CD4-positive, alpha-beta memory T cell (primary cell): ENCODE measurements around the gene SNTG2. TPM values are rescaled to one million over a fixed set of nuclear protein-coding genes. Genes with fewer than 3 reads are reported as not detected.

Experiments used
- CTCF ChIA-PET: fragments of 350-600 bp; sonication (Branson Sonifier 250); formaldehyde crosslinking; loops from one replicate; lab custom pipeline; 2021; ENCODE audit warnings: inconsistent platforms; ENCODE audit not compliant: partially characterized antibody; lab: Charles Lee
- POLR2A ChIA-PET: fragments of 350-600 bp; sonication (Branson Sonifier 250); formaldehyde crosslinking; loops from one replicate; lab custom pipeline; 2021; ENCODE audit not compliant: partially characterized antibody; lab: Charles Lee
- DNase-seq, 5 donors: peaks; one replicate each; pipeline versions ENCODE4 v3.0.0 to v3.0.0-alpha.2; 2020 to 2022; ENCODE audit warnings: mixed read lengths in 1 of 5
- H3K27ac ChIP-seq: one replicate; pipeline ENCODE4 v1.7.0; 2013; ENCODE audit warnings: low read depth, low read length
- H3K27me3 ChIP-seq: 2 replicates; pipeline ENCODE4 v1.7.0; 2013; ENCODE audit warnings: mild to moderate bottlenecking, low read length, moderate library complexity; ENCODE audit not compliant: insufficient read depth
- H3K36me3 ChIP-seq: 2 replicates; pipeline ENCODE4 v1.7.0; 2013; ENCODE audit warnings: mild to moderate bottlenecking, low read length, moderate library complexity; ENCODE audit not compliant: insufficient read depth
- H3K4me1 ChIP-seq: 2 replicates; pipeline ENCODE4 v1.7.0; 2013; ENCODE audit warnings: mild to moderate bottlenecking, low read length, moderate library complexity; ENCODE audit not compliant: insufficient read depth
- H3K4me3 ChIP-seq, 2 donors: one replicate each; pipeline ENCODE4 v1.7.0; 2013; ENCODE audit warnings: low read length in 2 of 2, mild to moderate bottlenecking in 1 of 2
- H3K9me3 ChIP-seq, 2 donors: one replicate each; pipeline ENCODE4 v1.7.0; 2013; ENCODE audit warnings: low read length in 2 of 2, control low read depth in 1 of 2; ENCODE audit not compliant: control insufficient read depth in 1 of 2
- H3K27ac Mint-ChIP-seq, 7 donors: one replicate each; pipeline ENCODE4 v1.8.0; 2020 to 2021; ENCODE audit warnings: mixed read lengths in 7 of 7, mild to moderate bottlenecking in 6 of 7, inconsistent platforms in 3 of 7, moderate library complexity in 3 of 7
- H3K27me3 Mint-ChIP-seq, 2 donors: one replicate each; pipeline ENCODE4 v1.8.0; 2020 to 2021; ENCODE audit warnings: mixed read lengths in 2 of 2
- H3K36me3 Mint-ChIP-seq, 2 donors: one replicate each; pipeline ENCODE4 v1.8.0; 2020 to 2021; ENCODE audit warnings: mixed read lengths in 2 of 2, inconsistent platforms in 1 of 2, mild to moderate bottlenecking in 1 of 2
- H3K4me1 Mint-ChIP-seq, 4 donors: one replicate each; pipeline ENCODE4 v1.8.0; 2020 to 2021; ENCODE audit warnings: mixed read lengths in 4 of 4, mild to moderate bottlenecking in 1 of 4
- H3K4me3 Mint-ChIP-seq, 8 donors: one replicate each; pipeline ENCODE4 v1.8.0; 2020 to 2021; ENCODE audit warnings: mixed read lengths in 8 of 8, mild to moderate bottlenecking in 7 of 8, moderate library complexity in 6 of 8, inconsistent platforms in 3 of 8
- H3K9me3 Mint-ChIP-seq, 8 donors: one replicate each; pipeline ENCODE4 v1.8.0; 2020 to 2021; ENCODE audit warnings: mixed read lengths in 8 of 8, mild to moderate bottlenecking in 5 of 8, inconsistent platforms in 3 of 8, moderate library complexity in 1 of 8
- intact Hi-C: fragments of 100-400 bp; cut with micrococcal nuclease; formaldehyde crosslinking; loops from one replicate; pipeline ENCODE4 v1.15.1; 2023
- polyA plus RNA-seq, 2 donors: library from polyadenylated mRNA; unstranded; fragments of 300-500 nt; fragmentation: Illumina TruSeq; gene quantifications; one replicate each; pipeline ENCODE4 v1.2.3, GENCODE V29; 2021
- total RNA-seq, 2 experiments: library from RNA; stranded (reverse); gene quantifications; one replicate each; pipeline ENCODE4 v1.2.3, GENCODE V29; 2021

Gene SNTG2
- total and polyA plus RNA-seq, 4 experiments from 2014 or later = 0.55 to 1.3 (median 0.96) TPM; not detected in 1

- Mint-ChIP-seq H3K27ac (no peak overlapping the region), H3K36me3 (no peaks in the 10 kb centered on the region), H3K4me3 (no peak overlapping the region), H3K9me3 (no peaks in the 10 kb centered on the region), H3K4me1 (no peaks in the 10 kb centered on the region), H3K27me3 (peaks cover 2 to 5% of the 10 kb centered on the region in 2 donors)
- ChIA-PET CTCF (no interaction called here), POLR2A (no interaction called here)
- Histone ChIP-seq H3K27me3 (no peaks in the 10 kb centered on the region), H3K4me3 (no peak overlapping the region), H3K27ac (no peak overlapping the region), H3K4me1 (no peaks in the 10 kb centered on the region), H3K36me3 (no peaks in the 10 kb centered on the region), H3K9me3 (no peaks in the 10 kb centered on the region)
- no peak for DNase-seq
- intact Hi-C loops = no loop called here
Measured at GRCh38 chr2:1060987-1061386, 110.3 kb downstream of the SNTG2 start.

- Mint-ChIP-seq H3K9me3 (peaks cover 0 to 5% (median 0%) of the 10 kb centered on the region in 8 donors), H3K4me1 (no peaks in the 10 kb centered on the region), H3K36me3 (no peaks in the 10 kb centered on the region), H3K27ac (no peak overlapping the region), H3K27me3 (peaks cover 0 to 1% of the 10 kb centered on the region in 2 donors), H3K4me3 (no peak overlapping the region)
- Histone ChIP-seq H3K27me3 (no peaks in the 10 kb centered on the region), H3K4me1 (no peaks in the 10 kb centered on the region), H3K4me3 (no peak overlapping the region), H3K36me3 (no peaks in the 10 kb centered on the region), H3K9me3 (no peaks in the 10 kb centered on the region), H3K27ac (no peak overlapping the region)
- intact Hi-C loops = no loop called here
- no peak for DNase-seq
- POLR2A ChIA-PET = no interaction called here
- CTCF ChIA-PET = no interaction called here
Measured at GRCh38 chr2:1068241-1068640, 117.6 kb downstream of the SNTG2 start.

GRCh38 chr2:1068822-1069221 lies 118.2 kb downstream of the SNTG2 start:
- H3K9me3 Mint-ChIP-seq = peaks cover 0 to 5% (median 0%) of the 10 kb centered on the region in 8 donors
- no peak overlapping the region for H3K4me3 Mint-ChIP-seq
- Histone ChIP-seq H3K27ac (no peak overlapping the region), H3K27me3 (no peaks in the 10 kb centered on the region), H3K9me3 (no peaks in the 10 kb centered on the region), H3K4me3 (no peak overlapping the region), H3K36me3 (no peaks in the 10 kb centered on the region), H3K4me1 (no peaks in the 10 kb centered on the region)
- ChIA-PET POLR2A (no interaction called here), CTCF (no interaction called here)
- peaks cover 0 to 1% of the 10 kb centered on the region in 2 donors for H3K27me3 Mint-ChIP-seq
- intact Hi-C loops = no loop called here
- H3K27ac Mint-ChIP-seq = no peak overlapping the region
- DNase-seq = no peak
- no peaks in the 10 kb centered on the region for H3K36me3 Mint-ChIP-seq
- H3K4me1 Mint-ChIP-seq = no peaks in the 10 kb centered on the region

GRCh38 chr2:1069847-1070246 lies 119.2 kb downstream of the SNTG2 start:
- no peak overlapping the region for H3K27ac Mint-ChIP-seq
- CTCF ChIA-PET = no interaction called here
- H3K9me3 Mint-ChIP-seq = peaks cover 0 to 5% (median 0%) of the 10 kb centered on the region in 8 donors
- Histone ChIP-seq H3K27ac (no peak overlapping the region), H3K9me3 (no peaks in the 10 kb centered on the region), H3K4me1 (no peaks in the 10 kb centered on the region), H3K4me3 (no peak overlapping the region), H3K27me3 (no peaks in the 10 kb centered on the region), H3K36me3 (no peaks in the 10 kb centered on the region)
- H3K4me1 Mint-ChIP-seq = no peaks in the 10 kb centered on the region
- intact Hi-C loops = no loop called here
- no peak overlapping the region for H3K4me3 Mint-ChIP-seq
- no peaks in the 10 kb centered on the region for H3K36me3 Mint-ChIP-seq
- no peak for DNase-seq
- POLR2A ChIA-PET = no interaction called here
- peaks cover 0 to 1% of the 10 kb centered on the region in 2 donors for H3K27me3 Mint-ChIP-seq

- ChIA-PET CTCF (no interaction called here), POLR2A (no interaction called here)
- H3K4me1 Mint-ChIP-seq = no peaks in the 10 kb centered on the region
- peaks cover 0 to 5% (median 0%) of the 10 kb centered on the region in 8 donors for H3K9me3 Mint-ChIP-seq
- intact Hi-C loops = no loop called here
- Histone ChIP-seq H3K27ac (no peak overlapping the region), H3K27me3 (no peaks in the 10 kb centered on the region), H3K36me3 (no peaks in the 10 kb centered on the region), H3K9me3 (no peaks in the 10 kb centered on the region), H3K4me1 (no peaks in the 10 kb centered on the region), H3K4me3 (no peak overlapping the region)
- no peak for DNase-seq
- peaks cover 0 to 1% of the 10 kb centered on the region in 2 donors for H3K27me3 Mint-ChIP-seq
- no peak overlapping the region for H3K4me3 Mint-ChIP-seq
- no peaks in the 10 kb centered on the region for H3K36me3 Mint-ChIP-seq
- no peak overlapping the region for H3K27ac Mint-ChIP-seq
Measured at GRCh38 chr2:1070601-1071000, 120.0 kb downstream of the SNTG2 start.

- Histone ChIP-seq H3K27ac (no peak overlapping the region), H3K27me3 (no peaks in the 10 kb centered on the region), H3K36me3 (no peaks in the 10 kb centered on the region), H3K4me3 (no peak overlapping the region), H3K4me1 (no peaks in the 10 kb centered on the region), H3K9me3 (no peaks in the 10 kb centered on the region)
- no peaks in the 10 kb centered on the region for H3K4me1 Mint-ChIP-seq
- peaks cover 0 to 5% (median 0%) of the 10 kb centered on the region in 8 donors for H3K9me3 Mint-ChIP-seq
- H3K36me3 Mint-ChIP-seq = no peaks in the 10 kb centered on the region
- H3K27ac Mint-ChIP-seq = no peak overlapping the region
- DNase-seq = no peak
- no peak overlapping the region for H3K4me3 Mint-ChIP-seq
- peaks cover 0 to 1% of the 10 kb centered on the region in 2 donors for H3K27me3 Mint-ChIP-seq
- ChIA-PET POLR2A (no interaction called here), CTCF (no interaction called here)
- intact Hi-C loops = no loop called here
Measured at GRCh38 chr2:1071650-1072049, 121.0 kb downstream of the SNTG2 start.

GRCh38 chr2:1072250-1072649 lies 121.6 kb downstream of the SNTG2 start:
- H3K4me3 Mint-ChIP-seq = no peak overlapping the region
- DNase-seq = no peak
- Histone ChIP-seq H3K27me3 (no peaks in the 10 kb centered on the region), H3K4me1 (no peaks in the 10 kb centered on the region), H3K36me3 (no peaks in the 10 kb centered on the region), H3K27ac (no peak overlapping the region), H3K4me3 (no peak overlapping the region), H3K9me3 (no peaks in the 10 kb centered on the region)
- intact Hi-C loops = no loop called here
- H3K9me3 Mint-ChIP-seq = peaks cover 0 to 5% (median 0%) of the 10 kb centered on the region in 8 donors
- H3K4me1 Mint-ChIP-seq = no peaks in the 10 kb centered on the region
- no peaks in the 10 kb centered on the region for H3K36me3 Mint-ChIP-seq
- H3K27ac Mint-ChIP-seq = no peak overlapping the region
- ChIA-PET POLR2A (no interaction called here), CTCF (no interaction called here)
- peaks cover 0 to 1% of the 10 kb centered on the region in 2 donors for H3K27me3 Mint-ChIP-seq

- no peaks in the 10 kb centered on the region for H3K9me3 Mint-ChIP-seq
- ChIA-PET CTCF (no interaction called here), POLR2A (no interaction called here)
- no peaks in the 10 kb centered on the region for H3K9me3 ChIP-seq
- H3K4me1 ChIP-seq = no peaks in the 10 kb centered on the region
- H3K4me3 ChIP-seq = no peak overlapping the region
- H3K27ac ChIP-seq = no peak overlapping the region
- no peaks in the 10 kb centered on the region for H3K27me3 ChIP-seq
- no peak for DNase-seq
- H3K36me3 Mint-ChIP-seq = no peaks in the 10 kb centered on the region
- no peaks in the 10 kb centered on the region for H3K36me3 ChIP-seq
- H3K4me1 Mint-ChIP-seq = no peaks in the 10 kb centered on the region
- peaks cover 2% of the 10 kb centered on the region in 2 donors for H3K27me3 Mint-ChIP-seq
- intact Hi-C loops = no loop called here
- H3K27ac Mint-ChIP-seq = no peak overlapping the region
- H3K4me3 Mint-ChIP-seq = no peak overlapping the region
Measured at GRCh38 chr2:1077911-1078310, 127.3 kb downstream of the SNTG2 start.
